HG03439 (cell line): Measurements from ENCODE around the gene ASTN2.
A peak's percentile ranks its signal among the peaks of the same experiment; 100 is the strongest.
"Not testable (repeated sequence)": the region's sequence is repeated elsewhere in the genome, so short reads cannot be mapped to it uniquely, and the experiment has no call there.

Source experiments
- ATAC-seq: cut with Tn5 transposase; IDR thresholded peaks from one replicate; pipeline ENCODE4 v1.9.1; 2021; ENCODE audit warnings: mild to moderate bottlenecking, moderate library complexity; ENCODE audit not compliant: unreplicated experiment

Gene ASTN2

GRCh38 chr9:116891424-116891823, 523.4 kb downstream of the ASTN2 start:
- no peak for ATAC-seq

DNA sequence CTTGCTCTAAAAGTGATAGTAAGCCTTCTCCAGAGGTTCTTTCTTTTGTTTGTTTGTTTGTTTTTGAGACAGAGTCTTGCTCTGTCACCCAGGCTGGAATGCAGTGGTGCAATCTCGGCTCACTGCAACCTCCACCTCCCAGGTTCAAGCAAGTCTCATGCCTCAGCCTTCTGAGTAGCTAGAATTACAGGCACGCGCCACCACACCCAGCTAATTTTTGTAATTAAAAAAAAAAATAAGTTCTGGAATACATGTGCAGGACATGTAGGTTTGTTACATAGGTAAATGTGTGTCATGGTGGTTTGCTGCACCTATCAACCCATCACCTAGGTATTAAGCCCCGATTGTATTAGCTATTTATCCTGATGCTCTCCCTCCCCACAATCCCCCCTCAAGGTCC, 526.4 kb downstream of the ASTN2 start:
- not testable (repeated sequence) for ATAC-seq

DNA sequence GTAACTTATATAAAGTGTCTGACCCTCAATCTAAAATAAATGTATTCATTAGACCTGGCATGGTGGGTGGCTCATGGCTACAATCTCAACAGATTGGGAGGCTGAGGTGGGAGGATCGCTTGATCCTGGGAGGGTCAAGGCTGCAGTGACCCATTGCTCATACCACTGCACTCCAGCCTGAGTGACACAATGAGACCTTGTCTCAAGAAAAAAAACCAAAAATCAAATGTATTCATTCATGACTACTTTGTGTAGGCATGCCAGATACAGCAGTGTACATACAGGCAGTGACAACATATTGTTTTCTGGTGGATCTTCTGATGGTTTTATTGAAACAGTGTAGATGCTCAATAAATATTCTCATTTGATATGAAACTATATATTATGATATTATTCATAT, 526.8 kb downstream of the ASTN2 start:
- no peak for ATAC-seq

DNA sequence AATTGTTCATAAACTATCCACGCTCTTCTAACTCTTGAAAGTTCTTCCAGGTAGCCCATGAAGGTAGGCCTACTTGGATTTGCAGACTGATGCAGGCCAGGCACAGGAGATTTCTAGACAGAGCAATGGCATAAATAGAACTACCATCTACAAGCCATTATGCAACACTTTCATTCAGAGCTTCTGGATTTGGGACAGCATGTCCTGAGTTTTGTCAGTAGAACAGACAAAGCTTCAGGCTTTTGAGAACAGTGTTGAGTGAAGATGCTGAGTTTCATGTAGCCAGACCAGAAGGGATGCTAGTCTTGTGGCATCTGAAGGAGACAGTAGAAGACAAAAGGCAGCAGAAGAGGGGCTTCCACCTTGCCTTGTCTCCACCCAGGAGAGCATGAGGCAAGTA, 531.2 kb downstream of the ASTN2 start:
- no peak for ATAC-seq

- ATAC-seq: no peak
These were observed 537.8 kb downstream of the ASTN2 start for GRCh38 chr9:116877072-116877471.

- ATAC-seq: no peak
These were observed 539.3 kb downstream of the ASTN2 start for GRCh38 chr9:116875576-116875975.

- ATAC-seq: no peak
These were observed 540.6 kb downstream of the ASTN2 start for GRCh38 chr9:116873937-116874914.

DNA sequence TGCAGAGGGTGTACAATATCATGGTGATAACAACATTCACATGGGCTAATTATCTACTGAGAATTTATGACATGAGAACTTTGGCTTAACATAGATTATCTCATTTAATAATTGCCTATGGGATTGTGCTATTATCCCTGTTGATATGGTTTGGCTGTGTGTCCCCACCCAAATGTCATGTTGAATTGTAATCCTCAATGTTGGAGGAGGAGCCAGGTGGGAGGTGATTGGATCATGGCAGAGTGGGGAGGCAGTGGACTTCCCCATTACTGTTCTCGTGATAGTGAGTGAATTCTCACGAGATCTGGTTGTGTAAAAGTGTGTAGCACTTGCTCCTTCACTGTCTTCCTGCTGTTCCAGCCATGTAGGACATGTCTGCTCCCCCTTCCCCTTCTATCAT, 541.4 kb downstream of the ASTN2 start:
- ATAC-seq: no peak

- no peak for ATAC-seq
These were observed 544.3 kb downstream of the ASTN2 start for GRCh38 chr9:116870566-116870965.

- peak; percentile 71 for ATAC-seq
These were observed 546.7 kb downstream of the ASTN2 start for GRCh38 chr9:116868201-116868600.

DNA sequence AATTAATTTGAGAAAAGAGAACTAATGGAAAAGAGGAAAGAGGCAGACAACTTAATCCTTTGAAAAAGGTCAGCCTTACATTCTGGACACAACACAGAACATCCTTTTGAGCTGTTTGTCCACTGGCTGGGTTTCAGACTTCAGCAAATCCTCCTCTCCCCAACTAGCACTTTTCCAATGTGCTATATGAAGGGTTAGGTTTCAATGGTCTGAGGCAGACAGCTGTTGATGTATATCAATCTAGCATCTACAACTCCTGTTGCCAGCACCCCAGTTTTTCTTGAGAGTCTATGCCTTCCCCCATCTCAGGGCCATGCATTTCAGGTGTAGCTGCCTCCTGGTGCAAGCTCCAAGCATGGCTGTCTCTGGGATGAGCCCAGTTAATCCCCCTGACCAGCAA, 553.5 kb downstream of the ASTN2 start:
- no peak for ATAC-seq

DNA sequence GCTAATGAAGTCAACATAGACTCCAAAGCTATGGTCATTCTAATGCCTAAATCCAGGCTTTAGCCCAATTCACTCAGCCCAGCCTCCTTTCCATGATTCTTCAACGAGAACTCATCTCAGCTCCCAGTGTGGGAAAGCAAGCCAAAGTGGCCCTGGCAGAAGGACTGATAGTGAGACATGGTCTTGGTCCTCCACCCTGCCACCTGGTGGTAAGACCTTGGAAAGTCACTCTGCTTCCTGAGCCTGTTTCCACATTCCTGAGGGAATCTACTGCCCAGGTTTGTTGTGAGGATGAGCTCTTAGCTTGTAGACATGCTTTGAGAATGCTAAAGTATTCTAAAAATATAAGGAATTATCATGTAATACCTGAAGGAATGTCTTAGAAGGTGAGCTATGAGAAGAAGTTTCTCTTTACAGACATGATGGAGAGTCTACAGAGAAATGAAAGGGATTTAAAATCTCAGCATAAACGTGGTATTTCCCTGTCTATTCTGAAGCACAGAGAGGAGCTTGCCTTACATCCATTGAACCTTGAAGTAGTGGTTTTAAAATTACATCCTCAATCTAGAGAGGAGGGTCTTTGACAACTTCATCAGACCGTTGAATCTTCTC, 554.2 kb downstream of the ASTN2 start:
- no peak for ATAC-seq

DNA sequence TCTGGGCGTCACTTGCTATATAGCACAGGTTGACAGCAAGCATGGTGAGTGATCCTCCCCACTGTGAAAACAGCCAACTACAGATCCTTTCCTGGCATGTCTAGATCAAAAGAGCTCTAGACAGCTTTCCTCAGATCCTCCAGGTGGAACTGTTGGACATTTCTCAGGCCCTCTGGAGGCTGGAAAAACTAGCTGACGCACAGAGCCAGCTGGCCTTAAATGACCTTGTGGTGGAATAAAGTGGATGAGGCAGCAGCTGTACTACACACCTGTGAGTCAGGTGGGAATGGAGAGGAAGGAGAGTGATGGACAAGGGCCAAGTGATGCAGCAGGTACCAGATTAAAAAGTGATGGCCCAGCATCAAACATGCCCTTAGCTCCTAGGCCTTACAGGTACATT, 555.1 kb downstream of the ASTN2 start:
- no peak for ATAC-seq

- ATAC-seq: no peak
These were observed 557.5 kb downstream of the ASTN2 start for GRCh38 chr9:116857321-116857720.

DNA sequence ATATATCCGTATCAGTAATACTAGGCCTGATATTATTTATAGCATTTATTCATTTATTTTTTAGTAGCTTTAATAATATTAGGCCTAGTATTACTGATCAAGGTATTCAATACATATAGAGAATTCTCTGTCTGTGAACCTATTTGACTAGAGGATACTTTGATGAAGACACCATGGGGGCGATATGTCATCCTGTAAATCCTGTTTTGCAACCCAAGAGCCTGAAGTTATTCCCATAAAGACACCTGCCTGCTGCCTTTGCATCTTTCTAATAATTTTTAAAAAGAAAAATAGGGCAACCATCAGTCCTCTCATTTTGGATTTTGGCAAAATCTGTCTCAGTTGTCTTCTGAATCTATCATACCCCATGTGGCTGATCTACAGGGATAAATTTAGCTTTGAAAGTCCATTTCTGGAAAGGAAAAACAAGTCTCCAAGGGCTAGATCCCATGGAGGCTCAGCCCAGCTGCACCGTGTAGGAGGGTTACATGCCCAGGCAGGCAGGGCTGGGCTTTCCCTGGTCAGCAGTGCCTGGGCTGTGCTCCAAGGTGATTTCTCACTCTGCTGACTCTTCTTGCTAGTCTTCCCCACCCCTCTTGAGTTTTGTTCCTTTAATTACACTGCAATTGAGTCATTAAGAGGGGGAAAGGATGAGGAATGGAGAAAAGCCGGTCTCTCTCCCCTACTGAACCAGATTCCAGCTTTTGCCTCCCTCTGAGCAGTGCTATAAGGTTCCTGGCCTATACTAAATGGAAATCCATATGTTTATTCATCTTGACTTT, 558.8 kb downstream of the ASTN2 start:
- ATAC-seq: no peak

GRCh38 chr9:116849721-116850120, 565.1 kb downstream of the ASTN2 start:
- no peak for ATAC-seq

- no peak for ATAC-seq
These were observed 570.2 kb downstream of the ASTN2 start for GRCh38 chr9:116844621-116845020.

DNA sequence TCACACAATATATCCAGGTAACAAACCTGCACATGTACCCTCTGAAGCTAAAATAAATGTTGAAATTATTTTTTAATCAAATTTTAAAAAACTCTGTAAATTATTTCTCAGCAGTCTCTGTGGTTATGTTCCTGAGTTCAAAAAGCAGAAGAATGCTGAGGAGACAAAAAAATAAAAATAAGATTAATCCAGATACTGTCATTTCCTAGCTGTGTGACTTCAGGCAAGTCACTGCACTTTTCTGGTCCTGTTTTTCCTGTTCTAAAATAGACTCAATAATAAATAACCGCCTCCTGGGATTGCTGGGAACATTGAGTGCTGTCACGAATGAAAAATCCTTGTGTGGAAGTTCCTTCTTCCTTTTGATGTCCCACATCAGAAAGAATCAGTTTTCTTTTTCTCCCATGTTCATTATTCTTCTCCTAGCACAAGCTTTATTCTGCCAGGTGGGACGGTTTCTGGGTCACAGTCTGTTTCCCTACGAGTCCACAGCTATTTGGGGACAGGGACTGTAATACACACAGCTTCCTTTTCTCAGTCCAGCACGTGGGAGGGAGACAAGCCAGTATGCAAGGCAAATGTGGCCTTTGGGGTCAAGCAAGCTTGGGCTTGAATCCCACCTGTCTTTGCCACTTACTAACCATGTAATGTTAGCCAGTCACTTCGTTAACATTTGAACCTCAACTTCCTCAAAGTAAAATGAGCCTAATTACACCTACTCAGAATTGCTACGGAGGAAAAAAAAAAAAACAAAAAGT, 570.8 kb downstream of the ASTN2 start:
- ATAC-seq: no peak

- ATAC-seq: no peak
These were observed 572.2 kb downstream of the ASTN2 start for GRCh38 chr9:116842658-116843057.

- not testable (repeated sequence) for ATAC-seq
These were observed 576.4 kb downstream of the ASTN2 start for GRCh38 chr9:116838468-116838867.
